IMR-90 (cell line): ENCODE measurements around the gene CST7. TPM values are rescaled to one million over a fixed set of nuclear protein-coding genes. Genes with fewer than 3 reads are reported as not detected.

Experiments used
- ATAC-seq: fragments of 200-7000 bp; cut with Tn5 transposase; 2 replicates; pipeline ENCODE4 v1.9.1; 2020; ENCODE audit warnings: low read depth, mild to moderate bottlenecking, moderate library complexity
- BruUV-seq: library from RNA; stranded (reverse); fragments of 400-500 nt; replicated peaks from 2 replicates; lab custom pipeline; 2021; lab: Mats Ljungman, UMichigan
- CTCF ChIA-PET: fragments of 300-600 bp; formaldehyde crosslinking; extraction: SDS; loops from one replicate; lab custom pipeline; 2021; ENCODE audit warnings: antibody characterized with exemption; lab: Yijun Ruan, JAX
- POLR2A ChIA-PET: fragments of 300-600 bp; sonication (Branson Sonifier 250); formaldehyde crosslinking; loops from one replicate; lab custom pipeline; 2022; ENCODE audit warnings: antibody characterized with exemption; ENCODE audit not compliant: unreplicated experiment; lab: Charles Lee
- DNase-seq: peaks from one replicate; pipeline ENCODE4 v3.0.0; 2013
- H2AFZ ChIP-seq: replicated peaks from 2 replicates; pipeline ENCODE3; 2013; ENCODE audit warnings: low read length, mild to moderate bottlenecking; ENCODE audit not compliant: poor library complexity
- H2AK5ac ChIP-seq: 2 replicates; pipeline ENCODE4 v1.6.1; 2013; ENCODE audit warnings: low read depth, low read length, inconsistent platforms
- H2AK9ac ChIP-seq: replicated peaks from 2 replicates; pipeline ENCODE3; 2013; ENCODE audit warnings: mild to moderate bottlenecking, low read depth, low read length, moderate library complexity; ENCODE audit not compliant: poor library complexity
- H2BK120ac ChIP-seq: 2 replicates; pipeline ENCODE4 v1.6.1; 2013; ENCODE audit warnings: low read depth, low read length, inconsistent platforms
- H2BK15ac ChIP-seq: 3 replicates; pipeline ENCODE4 v1.6.1; 2013; ENCODE audit warnings: low read depth, low read length, inconsistent platforms
- H2BK20ac ChIP-seq: 2 replicates; pipeline ENCODE4 v1.6.1; 2013; ENCODE audit warnings: low read depth, mild to moderate bottlenecking, inconsistent platforms, low read length, moderate library complexity
- H2BK5ac ChIP-seq: 2 replicates; pipeline ENCODE4 v1.6.1; 2013; ENCODE audit warnings: mild to moderate bottlenecking, low read depth, low read length, inconsistent platforms; ENCODE audit not compliant: poor library complexity, severe bottlenecking
- H3K14ac ChIP-seq: replicated peaks from 2 replicates; pipeline ENCODE4 v1.6.1; 2013; ENCODE audit warnings: low read depth, low read length, inconsistent platforms
- H3K18ac ChIP-seq: 2 replicates; pipeline ENCODE4 v1.6.1; 2013; ENCODE audit warnings: low read depth, low read length, control low read depth
- H3K23ac ChIP-seq: 2 replicates; pipeline ENCODE4 v1.6.1; 2013; ENCODE audit warnings: low read depth, low read length, inconsistent platforms
- H3K27ac ChIP-seq: 2 replicates; pipeline ENCODE4 v1.5.1; 2013; ENCODE audit warnings: mild to moderate bottlenecking, control low read depth, low read length; ENCODE audit not compliant: insufficient read depth
- H3K27me3 ChIP-seq: 2 replicates; pipeline ENCODE4 v1.6.1; 2013; ENCODE audit warnings: low read length; ENCODE audit not compliant: control insufficient read depth, insufficient read depth
- H3K36me3 ChIP-seq: 2 replicates; pipeline ENCODE4 v1.6.1; 2013; ENCODE audit warnings: low read length, mixed read lengths; ENCODE audit not compliant: control insufficient read depth, insufficient read depth
- H3K4ac ChIP-seq: 2 replicates; pipeline ENCODE4 v1.6.1; 2013; ENCODE audit warnings: low read depth, low read length, inconsistent platforms
- H3K4me1 ChIP-seq: 2 replicates; pipeline ENCODE4 v1.6.1; 2013; ENCODE audit warnings: low read length, mixed read lengths; ENCODE audit not compliant: control insufficient read depth, insufficient read depth
- H3K4me2 ChIP-seq: 2 replicates; pipeline ENCODE4 v1.6.1; 2013; ENCODE audit warnings: low read depth, mild to moderate bottlenecking, control low read depth, low read length, moderate library complexity
- H3K4me3 ChIP-seq: 2 replicates; pipeline ENCODE4 v1.5.1; 2013; ENCODE audit warnings: low read depth, mild to moderate bottlenecking, control low read depth, low read length, moderate library complexity; ENCODE audit not compliant: insufficient read depth
- H3K56ac ChIP-seq: 2 replicates; pipeline ENCODE4 v1.6.1; 2013; ENCODE audit warnings: low read length, inconsistent platforms; ENCODE audit not compliant: insufficient read depth; ENCODE audit errors: extremely low read depth
- H3K79me1 ChIP-seq, 2 experiments: 2 replicates each; pipeline ENCODE4 v1.6.1; 2013; ENCODE audit warnings: low read length in 2 of 2, inconsistent platforms in 1 of 2, low read depth in 1 of 2
- H3K9ac ChIP-seq: 2 replicates; pipeline ENCODE4 v1.6.1; 2013; ENCODE audit warnings: low read depth, low read length, control low read depth
- H3K9me1 ChIP-seq: 2 replicates; pipeline ENCODE4 v1.6.1; 2013; ENCODE audit warnings: low read length, inconsistent platforms; ENCODE audit not compliant: insufficient read depth
- H3K9me3 ChIP-seq: 2 replicates; pipeline ENCODE4 v1.6.1; 2013; ENCODE audit warnings: low read length; ENCODE audit not compliant: control insufficient read depth, insufficient read depth
- H4K20me1 ChIP-seq: 2 replicates; pipeline ENCODE4 v1.6.1; 2013; ENCODE audit warnings: low read length, inconsistent platforms; ENCODE audit not compliant: insufficient read depth
- H4K5ac ChIP-seq: 2 replicates; pipeline ENCODE4 v1.6.1; 2013; ENCODE audit warnings: mild to moderate bottlenecking, low read depth, low read length, control low read depth
- H4K8ac ChIP-seq, 2 experiments: 2 replicates each; pipeline ENCODE4 v1.6.1; 2013; ENCODE audit warnings: low read depth in 2 of 2, low read length in 2 of 2, control low read depth in 1 of 2, inconsistent platforms in 1 of 2
- H4K91ac ChIP-seq: 2 replicates; pipeline ENCODE4 v1.6.1; 2013; ENCODE audit warnings: low read depth, low read length, inconsistent platforms; ENCODE audit not compliant: insufficient read depth
- BHLHE40 ChIP-seq: fragments of 150-350 bp; IDR thresholded peaks from 2 replicates; pipeline ENCODE4 v1.6.1; 2016; ENCODE audit warnings: mild to moderate bottlenecking, low read depth, low read length
- CEBPB ChIP-seq: IDR thresholded peaks from 2 replicates; pipeline ENCODE4 v1.6.1; 2012; ENCODE audit warnings: low read depth, low read length, improper control_type of control experiment
- CHD1 ChIP-seq: IDR thresholded peaks from 2 replicates; pipeline ENCODE4 v1.6.1; 2012; ENCODE audit warnings: low read depth, low read length, improper control_type of control experiment
- CTCF ChIP-seq: conservative IDR thresholded peaks from 2 replicates; pipeline ENCODE4 v1.5.1; 2012; ENCODE audit warnings: mild to moderate bottlenecking, low read depth, low read length, improper control_type of control experiment
- ELK1 ChIP-seq: fragments of 150-350 bp; IDR thresholded peaks from 2 replicates; pipeline ENCODE4 v1.6.1; 2016; ENCODE audit warnings: low read depth, mild to moderate bottlenecking, low read length, moderate library complexity, borderline replicate concordance
- FOS ChIP-seq: fragments of 150-350 bp; IDR thresholded peaks from 2 replicates; pipeline ENCODE4 v1.6.1; 2016; ENCODE audit warnings: low read depth, low read length
- MAFK ChIP-seq: IDR thresholded peaks from 2 replicates; pipeline ENCODE4 v1.6.1; 2012; ENCODE audit warnings: low read depth, low read length, improper control_type of control experiment
- MAZ ChIP-seq: IDR thresholded peaks from 2 replicates; pipeline ENCODE4 v1.6.1; 2012; ENCODE audit warnings: low read depth, mild to moderate bottlenecking, low read length, improper control_type of control experiment, moderate library complexity, borderline replicate concordance
- MXI1 ChIP-seq: IDR thresholded peaks from 2 replicates; pipeline ENCODE4 v1.6.1; 2012; ENCODE audit warnings: low read depth, mild to moderate bottlenecking, low read length, moderate library complexity, borderline replicate concordance
- NFE2L2 ChIP-seq: fragments of 150-350 bp; IDR thresholded peaks from 2 replicates; pipeline ENCODE4 v1.6.1; 2016; ENCODE audit warnings: low read depth, mild to moderate bottlenecking, low read length
- POLR2A ChIP-seq: IDR thresholded peaks from 2 replicates; pipeline ENCODE4 v1.6.1; 2012; ENCODE audit warnings: mild to moderate bottlenecking, low read depth, low read length
- RAD21 ChIP-seq: IDR thresholded peaks from 2 replicates; pipeline ENCODE4 v1.6.1; 2012; ENCODE audit warnings: low read length, improper control_type of control experiment
- RCOR1 ChIP-seq: IDR thresholded peaks from 2 replicates; pipeline ENCODE4 v1.6.1; 2012; ENCODE audit warnings: mild to moderate bottlenecking, low read length, improper control_type of control experiment; ENCODE audit not compliant: insufficient replicate concordance
- RFX5 ChIP-seq: IDR thresholded peaks from 2 replicates; pipeline ENCODE4 v1.8.0; 2012; ENCODE audit warnings: low read depth, mild to moderate bottlenecking, low read length, moderate library complexity
- SMC3 ChIP-seq: fragments of 150-350 bp; IDR thresholded peaks from 2 replicates; pipeline ENCODE4 v1.6.1; 2016; ENCODE audit warnings: low read depth, mild to moderate bottlenecking, antibody characterized with exemption, low read length, moderate library complexity
- USF2 ChIP-seq: fragments of 150-350 bp; IDR thresholded peaks from 2 replicates; pipeline ENCODE4 v1.6.1; 2017; ENCODE audit warnings: mild to moderate bottlenecking, antibody characterized with exemption, low read length, low read depth
- WGBS, 2 experiments: methylation state at CpG; one replicate each; pipeline versions ENCODE4 v1.1.5 to v1.1.7; 2013; ENCODE audit warnings: missing lambda C conversion rate in 2 of 2; ENCODE audit not compliant: insufficient read length in 1 of 2; ENCODE audit errors: extremely low coverage in 2 of 2; 5-methylcytosine and 5-hydroxymethylcytosine counted together
- dilution Hi-C: fragments of 300-500 bp; cut with HindIII; formaldehyde crosslinking; loops from one replicate; pipeline ENCODE4 v1.14.3; 2018; ENCODE audit warnings: low sequenced_read_pairs; ENCODE audit not compliant: unreplicated experiment
- in situ Hi-C: fragments of 300-500 bp; cut with MboI; formaldehyde crosslinking; loops from 3 replicates; pipeline ENCODE4 v1.14.3; 2019; ENCODE audit warnings: low sequenced_read_pairs, inconsistent platforms, mixed read lengths
- intact Hi-C: fragments of 100-400 bp; cut with micrococcal nuclease; formaldehyde crosslinking; loops from 2 replicates; pipeline ENCODE4 v1.10.0; 2022
- polyA plus RNA-seq, 3 experiments: library from polyadenylated mRNA; depleted of rRNA; stranded (reverse); fragments of >200 nt; gene quantifications; 2 replicates each; pipeline ENCODE4 v1.2.3, GENCODE V29; 2012; ENCODE audit warnings: low replicate concordance in 1 of 3
- total RNA-seq: library from RNA; depleted of rRNA; stranded (reverse); fragments of >200 nt; gene quantifications from 2 replicates; pipeline ENCODE4 v1.2.3, GENCODE V29; 2012

CST7 gene
- total and polyA plus RNA-seq, 2 of the 4 experiments (the other 2 are of a cell fraction), result not detected

- H3K14ac ChIP-seq, result no peak overlapping the region
- H3K9ac ChIP-seq, result no peak overlapping the region
- H4K20me1 ChIP-seq, result no peaks in the 10 kb centered on the region
- no peak overlapping the region for H4K91ac ChIP-seq
- no peak overlapping the region for H2BK120ac ChIP-seq
- H4K8ac ChIP-seq, result no peak overlapping the region
- no peak overlapping the region for H2AK9ac ChIP-seq
- POLR2A ChIA-PET, result no interaction called here
- H3K4me1 ChIP-seq, result no peaks in the 10 kb centered on the region
- no peaks in the 10 kb centered on the region for H3K79me1 ChIP-seq
- dilution Hi-C loops, result no loop called here
- intact Hi-C loops, result no loop called here
- H3K9me1 ChIP-seq, result no peaks in the 10 kb centered on the region
- no peaks in the 10 kb centered on the region for H3K9me3 ChIP-seq
- no peak overlapping the region for H3K23ac ChIP-seq
- H3K4ac ChIP-seq, result no peak overlapping the region
- no peak for DNase-seq
- CTCF ChIA-PET, result no interaction called here
- H2BK15ac ChIP-seq, result no peak overlapping the region
- no peak overlapping the region for H2AK5ac ChIP-seq
- no peak overlapping the region for H3K56ac ChIP-seq
- no peak overlapping the region for H3K4me2 ChIP-seq
- H4K5ac ChIP-seq, result no peak overlapping the region
- H3K18ac ChIP-seq, result no peak overlapping the region
- H2BK20ac ChIP-seq, result no peak overlapping the region
- no peak overlapping the region for H2AFZ ChIP-seq
- 86% methylated on average over 4 of the region's 7 CpGs; no CpG with 5 or more reads in 1 of the 2 experiments for WGBS, 2 experiments
- no peak for ATAC-seq
- no TSS peak for BruUV-seq
- no peak overlapping the region for H3K27ac ChIP-seq
- no peaks in the 10 kb centered on the region for H3K36me3 ChIP-seq
- in situ Hi-C loops, result loop anchor here (5.0 to 25.0 kb wide), 2 partner anchors 754 to 979 kb away; no protein-coding TSS in a partner anchor
- H3K27me3 ChIP-seq, result peaks cover 23% of the 10 kb centered on the region; the same call in 1 of the 2 replicates
- TF ChIP-seq CEBPB (no peak), USF2 (no peak), ELK1 (no peak), NFE2L2 (no peak), FOS (no peak), MAFK (no peak), MAZ (no peak), RFX5 (no peak), CHD1 (no peak), POLR2A (no peak), BHLHE40 (no peak), CTCF (no peak), MXI1 (no peak), SMC3 (no peak), RCOR1 (no peak), RAD21 (no peak)
- H3K4me3 ChIP-seq, result no peak overlapping the region
- H2BK5ac ChIP-seq, result no peak overlapping the region
These were observed 33.2 kb upstream of the CST7 start for GRCh38 chr20:24915892-24916291.
